HG03045 (cell line): ENCODE results near the gene DAB2IP.
A peak's percentile ranks its signal among the peaks of the same experiment; 100 is the strongest.

Source experiments
- ATAC-seq: cut with Tn5 transposase; IDR thresholded peaks from one replicate; pipeline ENCODE4 v1.9.1; 2021; ENCODE audit warnings: mild to moderate bottlenecking, moderate library complexity; ENCODE audit not compliant: unreplicated experiment

DAB2IP gene

GRCh38 chr9:121700165-121700831 lies 48.9 kb downstream of the DAB2IP start:
- ATAC-seq = no peak

GRCh38 chr9:121700832-121701419 lies 49.5 kb downstream of the DAB2IP start:
- ATAC-seq = no peak

- no peak for ATAC-seq
These were observed 50.4 kb downstream of the DAB2IP start for GRCh38 chr9:121701736-121702261.

DNA sequence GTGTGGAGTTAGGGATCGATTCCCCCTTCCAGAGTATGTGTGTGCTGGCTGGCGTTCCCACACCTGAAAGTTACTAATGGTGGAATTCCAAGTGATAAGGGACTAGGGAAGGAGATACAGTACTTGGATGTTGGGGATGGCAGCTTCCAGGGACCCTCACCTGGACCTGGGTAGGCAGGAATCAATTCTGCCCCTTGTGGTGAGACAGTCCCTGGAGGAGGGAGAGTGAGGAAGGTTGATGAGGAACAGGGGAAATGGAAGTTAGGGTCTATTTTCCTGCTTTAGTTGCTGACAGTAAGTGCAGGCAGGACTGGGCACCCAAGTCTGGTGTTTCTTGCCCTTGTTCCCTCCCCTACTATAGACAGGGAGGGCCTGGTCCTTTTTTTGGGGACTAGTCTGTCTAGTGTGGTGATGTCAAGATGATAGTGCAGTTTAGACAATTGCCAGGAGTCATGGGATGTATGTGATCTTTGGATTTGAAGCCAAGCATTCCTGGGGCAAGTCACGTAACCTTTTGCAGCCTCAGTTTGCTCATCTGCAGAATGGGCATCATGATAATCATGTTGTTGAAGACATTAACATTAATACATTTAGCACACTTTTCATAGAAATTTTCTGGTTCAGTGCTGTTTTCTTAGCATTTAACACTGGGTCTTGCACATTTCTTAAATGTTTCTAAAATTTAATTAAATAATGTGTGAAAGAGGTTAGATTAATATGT lies 51.7 kb downstream of the DAB2IP start:
- no peak for ATAC-seq

GRCh38 chr9:121704281-121704680 lies 52.8 kb downstream of the DAB2IP start:
- ATAC-seq = no peak

DNA sequence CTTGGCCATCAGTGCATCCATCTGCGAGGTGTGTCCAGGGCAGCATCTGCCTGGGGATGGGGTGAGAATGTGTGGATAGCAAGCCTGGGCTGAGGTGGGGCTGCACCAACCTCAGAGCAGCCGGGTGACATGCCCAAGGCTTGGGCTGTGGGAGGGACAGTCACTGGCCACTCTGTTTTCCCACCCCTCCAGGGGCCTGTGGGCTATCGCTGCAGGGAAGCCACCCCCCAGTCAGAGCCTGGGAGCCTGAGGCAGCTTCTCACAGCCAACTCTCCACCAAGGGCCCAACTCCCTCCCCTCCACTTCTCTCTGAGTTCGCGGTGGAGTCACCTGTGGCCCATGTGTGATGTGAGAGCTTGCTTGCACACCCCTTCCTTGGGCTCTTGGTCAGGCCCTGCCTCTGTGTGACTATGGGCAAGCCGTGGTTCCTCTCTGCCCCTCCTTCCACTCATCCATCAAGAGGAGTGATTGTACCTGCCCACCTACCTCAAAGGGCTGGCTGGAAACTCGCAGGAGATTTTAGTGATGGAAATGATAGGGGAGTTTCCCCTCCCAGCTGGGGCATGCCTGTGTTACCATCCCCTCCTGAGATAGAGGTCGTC lies 54.8 kb downstream of the DAB2IP start:
- no peak for ATAC-seq

DNA sequence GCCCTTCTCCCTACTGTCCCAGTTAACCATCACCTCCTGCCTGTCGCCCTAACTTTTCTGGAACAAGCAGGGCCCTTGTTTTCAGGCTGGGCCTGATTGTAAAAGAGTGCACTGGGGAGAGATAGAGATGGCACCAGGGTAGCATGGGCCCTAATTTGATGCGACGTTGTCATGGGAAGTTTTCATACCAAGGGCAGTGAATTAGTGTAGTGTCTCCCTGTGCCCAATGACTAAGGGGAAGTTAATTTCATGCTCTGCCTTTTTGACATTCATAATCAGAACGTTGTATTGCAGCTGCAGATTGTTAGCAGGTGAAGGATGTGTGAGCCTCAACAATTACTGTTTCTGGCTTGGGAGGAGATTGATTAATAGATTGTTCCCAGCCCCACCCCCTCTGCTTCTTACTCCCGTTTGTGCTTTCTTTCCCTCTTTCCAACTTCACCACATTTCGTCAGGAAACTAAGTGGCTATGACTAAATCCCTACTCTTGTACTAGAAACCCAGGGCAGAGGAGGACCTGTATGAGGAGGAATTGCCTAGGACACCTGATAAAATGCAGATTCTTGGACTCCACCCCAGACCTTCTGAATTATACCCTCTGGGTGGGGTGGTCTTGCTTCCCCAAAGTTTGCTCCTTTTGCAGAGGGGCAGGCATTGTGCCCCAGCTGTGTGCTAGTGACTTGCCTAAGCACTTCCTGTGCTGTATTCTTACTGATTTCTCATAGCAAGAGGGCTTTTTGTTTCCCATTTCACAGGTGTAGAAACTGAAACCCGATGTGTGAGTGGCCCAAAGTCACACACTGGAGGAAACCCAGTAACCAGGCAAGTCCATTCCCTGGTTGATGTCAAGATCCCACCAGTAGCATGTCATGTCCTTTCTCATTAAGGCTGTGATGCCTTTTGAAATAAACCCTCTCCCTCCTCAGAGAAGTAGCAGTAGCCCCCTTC lies 56.3 kb downstream of the DAB2IP start:
- peak; percentile 91 for ATAC-seq

DNA sequence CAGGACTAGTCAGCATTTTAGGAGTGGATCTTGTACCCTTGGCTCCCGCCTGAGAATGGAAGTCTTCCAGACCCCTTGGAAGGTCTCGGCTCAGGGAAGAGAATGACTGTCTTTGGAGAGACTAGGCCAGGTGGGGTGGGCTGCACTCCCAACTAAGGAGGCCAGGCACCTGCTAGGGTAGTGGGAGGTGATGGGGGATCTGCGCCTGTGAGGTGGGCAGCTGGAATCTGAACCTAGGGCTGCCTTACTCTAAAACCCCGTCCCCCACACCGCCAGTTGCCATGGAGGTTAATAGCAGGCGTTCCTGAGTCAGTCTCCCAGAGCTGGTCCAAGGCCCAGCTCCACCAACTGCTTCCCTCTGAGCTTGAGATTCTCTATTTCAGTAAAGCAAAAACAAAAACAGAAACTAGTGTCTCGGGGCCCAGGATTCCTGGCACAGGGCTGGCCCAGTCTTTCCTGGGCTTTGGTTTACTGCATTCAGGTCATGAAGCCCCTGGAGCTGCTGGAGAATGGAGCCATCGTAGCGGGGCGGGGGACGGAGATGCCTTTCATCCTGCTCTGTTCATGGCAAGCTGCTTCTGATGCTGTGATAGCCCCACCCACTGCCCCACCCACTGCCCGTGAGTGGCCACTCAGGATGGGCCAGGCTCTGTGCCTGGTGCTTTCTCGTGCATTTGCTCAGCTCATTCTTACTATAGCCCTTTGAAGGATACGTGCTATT lies 57.5 kb downstream of the DAB2IP start:
- ATAC-seq = no peak

DNA sequence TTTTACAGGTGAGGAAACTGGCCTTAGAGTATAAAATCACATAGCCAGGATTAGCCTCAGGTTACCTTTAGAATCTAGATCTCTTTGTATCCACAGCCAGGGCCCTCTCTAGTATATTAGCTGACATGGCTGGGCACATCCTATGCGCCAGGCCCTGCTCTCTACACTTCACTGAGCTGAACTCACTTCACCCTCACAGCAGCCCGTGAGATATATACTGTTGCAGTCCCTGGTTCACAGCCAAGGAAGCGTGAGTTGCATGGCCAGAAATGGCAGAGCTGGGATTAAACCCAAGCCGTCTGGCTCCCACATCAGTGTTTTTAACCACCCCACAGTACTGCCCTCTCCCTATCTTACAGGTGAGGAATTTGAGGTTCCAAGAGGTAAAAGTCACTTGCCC lies 58.4 kb downstream of the DAB2IP start:
- no peak for ATAC-seq

GRCh38 chr9:121711281-121711680 lies 59.8 kb downstream of the DAB2IP start:
- no peak for ATAC-seq

DNA sequence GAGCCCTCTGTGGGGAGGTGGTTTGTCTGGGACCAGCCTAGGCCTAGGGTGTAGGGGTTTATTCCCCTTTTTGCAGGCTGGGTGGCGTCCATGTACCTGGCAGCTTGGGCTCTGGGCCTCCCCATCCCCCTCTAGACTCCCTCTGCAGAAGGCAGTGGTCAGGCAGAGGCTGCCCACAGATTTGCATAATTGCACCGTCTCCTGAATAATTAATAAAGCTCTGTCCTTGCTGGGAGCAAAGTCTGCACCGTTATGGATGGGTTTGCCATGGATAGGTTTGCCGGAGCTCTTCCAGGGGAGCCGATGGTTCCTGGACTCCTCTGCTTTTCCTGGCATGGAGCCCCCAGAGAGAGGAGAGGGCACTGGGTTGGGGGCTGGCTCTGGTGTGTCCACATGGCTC lies 60.4 kb downstream of the DAB2IP start:
- ATAC-seq = no peak

DNA sequence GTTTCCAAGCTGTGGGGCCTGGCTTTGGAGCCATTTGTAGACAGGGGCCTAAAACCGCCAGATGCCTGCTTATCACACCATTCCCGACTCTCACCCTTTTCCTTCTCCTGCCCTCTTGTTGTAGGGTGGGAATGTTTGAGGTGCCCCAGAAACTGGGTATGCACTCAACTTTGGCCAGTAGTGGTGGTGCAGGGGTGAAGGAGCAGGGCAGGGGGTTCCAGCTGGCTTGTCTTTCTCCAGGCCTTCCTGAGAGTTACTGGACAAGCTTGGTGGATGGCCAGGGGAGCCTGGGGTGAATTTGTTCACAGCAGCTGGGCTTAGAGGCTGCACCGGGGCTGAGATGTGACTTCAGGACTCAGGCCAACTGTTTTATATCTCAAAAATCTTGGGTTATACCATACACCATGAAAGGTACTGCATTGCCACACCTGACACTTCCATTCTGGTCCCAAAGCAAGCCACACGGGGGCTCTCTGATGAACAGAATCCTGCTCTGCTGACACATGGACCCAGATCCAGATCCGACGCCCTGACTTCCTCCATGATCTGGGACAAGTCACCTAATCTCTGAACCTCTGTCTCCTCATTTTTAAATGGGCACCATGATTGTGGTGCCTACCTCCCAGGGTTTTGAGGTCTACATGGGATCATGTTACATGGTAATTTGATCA lies 62.1 kb downstream of the DAB2IP start:
- ATAC-seq = no peak

- no peak for ATAC-seq
These were observed 62.8 kb downstream of the DAB2IP start for GRCh38 chr9:121714075-121714705.

DNA sequence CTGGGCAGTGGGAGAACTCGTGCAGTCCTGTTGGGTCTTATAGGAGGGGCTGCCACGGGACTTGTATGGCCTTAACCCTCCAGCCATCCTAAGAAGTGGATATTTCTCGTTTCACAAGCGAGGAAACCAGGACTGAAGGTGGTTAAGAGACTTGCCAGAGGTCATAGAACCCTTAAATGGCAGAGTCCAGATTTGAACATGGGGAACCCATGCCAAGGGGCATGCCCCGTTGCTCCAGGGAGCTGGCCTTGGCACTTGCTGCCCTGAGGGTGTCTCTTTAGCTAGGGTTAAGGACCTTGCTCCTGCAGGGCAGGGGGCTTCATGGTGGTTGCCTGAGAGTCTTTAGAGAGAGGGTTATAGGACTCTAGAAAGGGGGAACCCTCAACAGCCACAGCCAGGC lies 63.4 kb downstream of the DAB2IP start:
- ATAC-seq = no peak

DNA sequence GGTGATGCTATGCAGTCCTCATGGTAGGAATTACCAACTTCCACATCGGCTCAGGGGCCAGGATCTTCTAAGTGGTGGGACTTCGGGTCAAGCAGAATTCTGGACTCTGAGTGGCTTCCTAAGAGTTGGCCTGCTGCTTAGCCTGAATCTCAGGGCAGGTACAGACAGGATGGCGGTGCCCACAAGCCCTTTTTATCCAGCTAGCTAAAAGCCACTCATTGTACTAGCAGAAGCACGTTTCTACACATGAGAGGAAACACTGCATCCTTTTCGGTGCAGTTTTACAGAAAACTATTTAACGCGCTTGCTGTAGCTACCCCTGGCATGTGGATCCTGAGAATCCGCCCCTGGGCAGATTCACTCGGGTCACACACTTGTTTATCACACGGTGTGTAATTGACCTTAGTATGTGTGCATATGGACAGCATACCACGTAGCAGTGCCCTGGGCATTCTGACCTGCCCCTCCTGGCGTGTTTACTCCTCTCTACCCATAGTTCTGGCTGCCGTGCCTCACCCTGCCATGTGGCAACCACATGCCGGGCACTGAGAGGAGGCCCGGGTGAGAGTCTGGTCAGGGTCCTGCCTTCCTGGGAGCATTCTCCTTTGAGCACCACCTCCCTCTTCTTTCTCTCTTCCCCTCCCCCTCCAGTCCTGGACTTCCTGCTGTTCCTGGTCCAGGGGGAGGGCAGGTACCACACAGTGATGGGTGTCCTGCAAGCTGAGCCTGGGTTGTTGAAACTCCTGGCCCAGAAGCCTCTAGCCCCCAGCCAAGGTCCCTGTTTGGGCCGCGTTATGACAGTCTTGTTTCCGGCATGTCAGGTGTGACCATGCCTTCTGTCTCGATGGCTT lies 65.9 kb downstream of the DAB2IP start:
- no peak for ATAC-seq

- ATAC-seq = no peak
These were observed 66.7 kb downstream of the DAB2IP start for GRCh38 chr9:121718084-121718483.

- no peak for ATAC-seq
These were observed 67.1 kb downstream of the DAB2IP start for GRCh38 chr9:121718501-121718900.
